ENCODE data around the gene ZFP14. TPM values are rescaled to one million over a fixed set of nuclear protein-coding genes. Genes with fewer than 3 reads are reported as not detected.
"Not testable (repeated sequence)": the region's sequence is repeated elsewhere in the genome, so short reads cannot be mapped to it uniquely, and the experiment has no call there.

The ZFP14 gene
- total RNA-seq, 2 experiments from 2014 or later, result 0.66 to 1.2 TPM

GRCh38 chr19:36309309-36309708, 69.7 kb downstream of the ZFP14 start:
- not testable (repeated sequence) for H3K27me3 Mint-ChIP-seq, DNase-seq, H3K36me3 Mint-ChIP-seq, H3K4me1 Mint-ChIP-seq, H3K9me3 Mint-ChIP-seq, H3K27ac Mint-ChIP-seq
- H3K4me3 Mint-ChIP-seq, result peak overlapping the region; percentile 29

GRCh38 chr19:36292317-36292716, 86.7 kb downstream of the ZFP14 start:
- DNase-seq, H3K9me3 Mint-ChIP-seq, H3K36me3 Mint-ChIP-seq, H3K27me3 Mint-ChIP-seq, H3K4me1 Mint-ChIP-seq, H3K27ac Mint-ChIP-seq, H3K4me3 Mint-ChIP-seq: not testable (repeated sequence)

Other genes starting within 250 kb of the ZFP14 start
- 100 to 1,000 TPM; 292 to 307 TPM for gene CAPNS1, start 239.1 kb downstream of the ZFP14 start, total RNA-seq
- gene COX7A1, start 226.8 kb downstream of the ZFP14 start, total RNA-seq, result not detected
- 1 to 10 TPM; 1.7 to 2.1 TPM for gene ZNF565, start 164.5 kb downstream of the ZFP14 start, total RNA-seq
- gene ZNF146, start 164.1 kb downstream of the ZFP14 start, total RNA-seq, result 100 to 1,000 TPM; 116 to 120 TPM
- gene ZFP82, start 39.4 kb upstream of the ZFP14 start, total RNA-seq, result 1 to 10 TPM; 5.2 to 5.7 TPM
- 1 to 10 TPM; 6.0 to 7.8 TPM for gene ZNF566, start 110.4 kb upstream of the ZFP14 start, total RNA-seq
- 1 to 10 TPM; 6.2 to 8.3 TPM for gene ZNF260, start 149.1 kb upstream of the ZFP14 start, total RNA-seq
- 10 to 100 TPM; 15.0 to 15.2 TPM for gene ZNF529, start 194.1 kb upstream of the ZFP14 start, total RNA-seq
- 1 to 10 TPM; 7.4 to 9.3 TPM for gene ZNF382, start 226.1 kb upstream of the ZFP14 start, total RNA-seq